Activated gamma-delta T cell treated with anti-CD3 and anti-CD28 coated beads, Interleukin-2, amount 50 U/mL, for 16 hours (primary cell): ENCODE data around the gene MTA3.
"Not testable (repeated sequence)": the region's sequence is repeated elsewhere in the genome, so short reads cannot be mapped to it uniquely, and the experiment has no call there.

Source experiments
- DNase-seq: peaks from one replicate; pipeline ENCODE4 v3.0.0-alpha.2; 2020; ENCODE audit warnings: low read depth

The MTA3 gene

GRCh38 chr2:42567364-42567763, 1.1 kb upstream of the MTA3 start:
- no peak for DNase-seq

GRCh38 chr2:42567806-42568400, 529 bp upstream of the MTA3 start:
- no peak for DNase-seq

GRCh38 chr2:42569116-42569711, 782 bp downstream of the MTA3 start:
- DNase-seq = no peak

GRCh38 chr2:42569883-42570282, 1.5 kb downstream of the MTA3 start:
- no peak for DNase-seq

GRCh38 chr2:42572297-42573081, 4.1 kb downstream of the MTA3 start:
- no peak for DNase-seq

GRCh38 chr2:42573256-42573655, 4.8 kb downstream of the MTA3 start:
- no peak for DNase-seq

- no peak for DNase-seq
These were observed 7.1 kb downstream of the MTA3 start for GRCh38 chr2:42575458-42576064.

- no peak for DNase-seq
These were observed 10.2 kb downstream of the MTA3 start for GRCh38 chr2:42578621-42579020.

GRCh38 chr2:42581257-42581656, 12.8 kb downstream of the MTA3 start:
- no peak for DNase-seq

GRCh38 chr2:42584628-42585027, 16.2 kb downstream of the MTA3 start:
- DNase-seq = not testable (repeated sequence)

GRCh38 chr2:42585779-42586178, 17.3 kb downstream of the MTA3 start:
- no peak for DNase-seq

- DNase-seq = no peak
These were observed 19.2 kb downstream of the MTA3 start for GRCh38 chr2:42587526-42588117.

GRCh38 chr2:42588121-42588520, 19.7 kb downstream of the MTA3 start:
- no peak for DNase-seq

GRCh38 chr2:42590176-42590575, 21.7 kb downstream of the MTA3 start:
- DNase-seq = no peak

- no peak for DNase-seq
These were observed 24.9 kb downstream of the MTA3 start for GRCh38 chr2:42593282-42593681.

- no peak for DNase-seq
These were observed 30.2 kb downstream of the MTA3 start for GRCh38 chr2:42598656-42599055.

GRCh38 chr2:42601076-42601475, 32.6 kb downstream of the MTA3 start:
- DNase-seq = no peak

- DNase-seq = no peak
These were observed 33.9 kb downstream of the MTA3 start for GRCh38 chr2:42602218-42602875.

GRCh38 chr2:42602876-42603219, 34.4 kb downstream of the MTA3 start:
- no peak for DNase-seq

GRCh38 chr2:42604341-42604867, 36.0 kb downstream of the MTA3 start:
- not testable (repeated sequence) for DNase-seq

GRCh38 chr2:42606166-42606565, 37.7 kb downstream of the MTA3 start:
- not testable (repeated sequence) for DNase-seq

- DNase-seq = no peak
These were observed 38.7 kb downstream of the MTA3 start for GRCh38 chr2:42607101-42607637.
